Body of pancreas (tissue), 4 donors: Measurements from ENCODE around the gene TAF15. TPM values are rescaled to one million over a fixed set of nuclear protein-coding genes. Genes with fewer than 3 reads are reported as not detected.

ENCODE experiments used
- ATAC-seq: fragments of 150-250 bp; one replicate; pipeline ENCODE4 v1.9.1; 2016
- DNase-seq, 4 donors: peaks; one replicate each; pipeline ENCODE4 v3.0.0-alpha.2; 2019
- H3K27ac ChIP-seq, 4 donors: fragments of 200-600 bp; sonication (generic); 1 replicate in 3 of 4; 2 replicates in 1 of 4; pipeline versions ENCODE4 v1.5.1 to v1.6.1; 2016 to 2019; ENCODE audit warnings: mild to moderate bottlenecking in 1 of 4, mixed read lengths in 1 of 4, moderate library complexity in 1 of 4
- H3K27me3 ChIP-seq, 2 donors: fragments of 200-600 bp; sonication (generic); one replicate each; pipeline ENCODE4 v1.6.0; 2016; ENCODE audit warnings: mild to moderate bottlenecking in 1 of 2
- H3K36me3 ChIP-seq, 2 donors: fragments of 200-600 bp; sonication (generic); replicated peaks in 1 of 2; 2 replicates each; pipeline ENCODE4 v1.5.1; 2016; ENCODE audit warnings: low read depth in 2 of 2; ENCODE audit not compliant: insufficient read depth in 1 of 2
- H3K4me1 ChIP-seq: fragments of 200-600 bp; sonication (generic); one replicate; pipeline ENCODE4 v1.6.0; 2016
- H3K4me3 ChIP-seq, 2 donors: fragments of 200-600 bp; sonication (generic); 1 replicate in 1 of 2; 2 replicates in 1 of 2; pipeline ENCODE4 v1.5.1; 2016 to 2019
- H3K9me3 ChIP-seq, 3 donors: fragments of 200-600 bp; sonication (generic); 1 replicate in 2 of 3; 2 replicates in 1 of 3; pipeline ENCODE4 v1.5.1; 2016
- POLR2A ChIP-seq, 3 donors: fragments of 450-650 bp; IDR thresholded peaks; one replicate each; pipeline ENCODE4 v1.6.1; 2016; ENCODE audit warnings: antibody characterized with exemption in 3 of 3, mild to moderate bottlenecking in 2 of 3
- WGBS, 2 donors: methylation state at CpG; one replicate each; pipeline ENCODE4 v1.1.5; 2017; 5-methylcytosine and 5-hydroxymethylcytosine counted together
- intact Hi-C: fragments of 100-400 bp; cut with DNase I; formaldehyde crosslinking; loops from one replicate; pipeline ENCODE4 v1.15.1; 2023
- total RNA-seq, 2 donors: library from RNA; depleted of rRNA; stranded (reverse); fragments of >200 nt; gene quantifications; one replicate each; pipeline ENCODE4 v1.1.0, GENCODE V29; 2016
- TF ChIP-seq, protein P1 (sequence below), 7 experiments: fragments of 450-650 bp in 4 of 7; fragments of 200-600 bp in 3 of 7; sonication (generic) in 3 of 7; IDR thresholded peaks; one replicate each; pipeline ENCODE4 v1.5.1; 2016 to 2019; ENCODE audit warnings: antibody characterized with exemption in 7 of 7

Gene TAF15
- total RNA-seq, 2 donors from 2014 or later = 47.7 to 51.1 TPM

DNA sequence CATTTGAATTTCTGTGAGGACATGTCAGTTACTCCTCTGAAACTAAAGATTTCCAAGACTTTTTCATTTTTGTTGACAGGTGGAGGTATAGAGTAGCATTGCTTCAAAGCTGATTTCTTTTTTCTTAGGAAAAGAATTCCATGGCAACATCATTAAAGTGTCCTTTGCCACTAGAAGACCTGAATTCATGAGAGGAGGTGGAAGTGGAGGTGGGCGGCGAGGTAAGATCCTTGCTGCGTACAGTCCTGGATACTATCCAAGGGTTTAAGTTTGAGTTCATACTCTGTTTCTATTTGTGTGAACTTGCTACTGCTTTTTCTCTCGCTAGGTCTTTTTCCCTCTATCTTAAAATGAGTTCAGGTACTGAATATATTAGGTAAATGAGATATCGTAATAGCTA, 33.0 kb downstream of the TAF15 start:
- intact Hi-C loops = no loop called here
- no peaks in the 10 kb centered on the region for H3K27me3 ChIP-seq
- H3K27ac ChIP-seq = no peak overlapping the region
- WGBS, 2 donors = 98 to 99% methylated on average over 5 of the region's 5 CpGs
- H3K4me3 ChIP-seq = no peak overlapping the region
- ATAC-seq = no peak
- TF ChIP-seq POLR2A (IDR thresholded peaks at IDR 0.05) = no peak
- TF ChIP-seq, protein P1, sequence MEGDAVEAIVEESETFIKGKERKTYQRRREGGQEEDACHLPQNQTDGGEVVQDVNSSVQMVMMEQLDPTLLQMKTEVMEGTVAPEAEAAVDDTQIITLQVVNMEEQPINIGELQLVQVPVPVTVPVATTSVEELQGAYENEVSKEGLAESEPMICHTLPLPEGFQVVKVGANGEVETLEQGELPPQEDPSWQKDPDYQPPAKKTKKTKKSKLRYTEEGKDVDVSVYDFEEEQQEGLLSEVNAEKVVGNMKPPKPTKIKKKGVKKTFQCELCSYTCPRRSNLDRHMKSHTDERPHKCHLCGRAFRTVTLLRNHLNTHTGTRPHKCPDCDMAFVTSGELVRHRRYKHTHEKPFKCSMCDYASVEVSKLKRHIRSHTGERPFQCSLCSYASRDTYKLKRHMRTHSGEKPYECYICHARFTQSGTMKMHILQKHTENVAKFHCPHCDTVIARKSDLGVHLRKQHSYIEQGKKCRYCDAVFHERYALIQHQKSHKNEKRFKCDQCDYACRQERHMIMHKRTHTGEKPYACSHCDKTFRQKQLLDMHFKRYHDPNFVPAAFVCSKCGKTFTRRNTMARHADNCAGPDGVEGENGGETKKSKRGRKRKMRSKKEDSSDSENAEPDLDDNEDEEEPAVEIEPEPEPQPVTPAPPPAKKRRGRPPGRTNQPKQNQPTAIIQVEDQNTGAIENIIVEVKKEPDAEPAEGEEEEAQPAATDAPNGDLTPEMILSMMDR (IDR thresholded peaks at IDR 0.05) = no peak
- H3K4me1 ChIP-seq = no peaks in the 10 kb centered on the region
- peaks cover 16 to 58% of the 10 kb centered on the region in 2 donors for H3K36me3 ChIP-seq
- DNase-seq = no peak
- no peaks in the 10 kb centered on the region for H3K9me3 ChIP-seq

DNA sequence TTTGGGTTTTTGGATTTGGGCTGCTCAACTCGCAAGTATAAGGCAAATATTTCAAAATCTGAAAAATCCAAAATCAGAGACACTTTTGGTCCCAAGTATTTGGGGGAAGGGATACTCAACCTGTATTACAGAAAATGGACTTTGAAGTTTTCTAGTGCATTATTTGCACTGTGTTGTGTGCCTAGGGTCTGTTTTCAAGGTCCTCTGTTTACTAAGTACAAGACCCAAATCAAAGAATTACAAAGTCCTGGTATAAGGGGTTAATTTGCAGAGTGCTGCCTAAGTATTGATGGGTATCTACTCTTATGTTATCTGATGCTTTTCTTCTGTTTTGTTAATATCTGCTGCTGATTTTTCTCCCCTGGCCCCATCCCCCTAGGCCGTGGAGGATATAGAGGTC, 34.4 kb downstream of the TAF15 start:
- H3K27ac ChIP-seq = no peak overlapping the region
- no peak for ATAC-seq
- peaks cover 16 to 48% of the 10 kb centered on the region in 2 donors for H3K36me3 ChIP-seq
- intact Hi-C loops = no loop called here
- H3K27me3 ChIP-seq = no peaks in the 10 kb centered on the region
- H3K4me3 ChIP-seq = no peak overlapping the region
- no peak for DNase-seq
- H3K4me1 ChIP-seq = no peaks in the 10 kb centered on the region
- no peaks in the 10 kb centered on the region for H3K9me3 ChIP-seq
- whole genome bisulfite sequencing, 2 donors = 91 to 96% methylated on average over 2 of the region's 2 CpGs
- TF ChIP-seq, protein P1 (IDR thresholded peaks at IDR 0.05) = no peak
- TF ChIP-seq POLR2A (IDR thresholded peaks at IDR 0.05) = no peak

DNA sequence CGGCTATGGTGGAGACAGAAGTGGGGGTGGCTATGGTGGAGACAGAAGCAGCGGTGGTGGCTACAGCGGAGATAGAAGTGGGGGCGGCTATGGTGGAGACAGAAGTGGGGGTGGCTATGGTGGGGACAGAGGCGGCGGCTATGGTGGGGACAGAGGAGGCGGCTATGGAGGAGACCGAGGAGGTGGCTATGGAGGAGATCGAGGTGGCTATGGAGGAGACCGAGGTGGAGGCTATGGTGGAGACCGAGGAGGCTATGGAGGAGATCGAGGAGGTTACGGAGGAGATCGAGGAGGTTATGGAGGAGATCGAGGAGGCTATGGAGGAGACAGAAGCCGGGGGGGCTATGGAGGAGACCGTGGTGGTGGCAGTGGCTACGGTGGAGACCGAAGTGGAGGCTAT, 35.3 kb downstream of the TAF15 start:
- Histone ChIP-seq H3K4me1 (no peaks in the 10 kb centered on the region), H3K27ac (no peak overlapping the region), H3K27me3 (no peaks in the 10 kb centered on the region), H3K4me3 (no peak overlapping the region), H3K36me3 (peaks cover 16 to 46% of the 10 kb centered on the region in 2 donors), H3K9me3 (no peaks in the 10 kb centered on the region)
- intact Hi-C loops = no loop called here
- no peak for DNase-seq
- WGBS, 2 donors = 95% methylated on average over 19 of the region's 19 CpGs
- no peak for TF ChIP-seq POLR2A (IDR thresholded peaks at IDR 0.05)
- TF ChIP-seq, protein P1 (IDR thresholded peaks at IDR 0.05) = no peak
- ATAC-seq = no peak

DNA sequence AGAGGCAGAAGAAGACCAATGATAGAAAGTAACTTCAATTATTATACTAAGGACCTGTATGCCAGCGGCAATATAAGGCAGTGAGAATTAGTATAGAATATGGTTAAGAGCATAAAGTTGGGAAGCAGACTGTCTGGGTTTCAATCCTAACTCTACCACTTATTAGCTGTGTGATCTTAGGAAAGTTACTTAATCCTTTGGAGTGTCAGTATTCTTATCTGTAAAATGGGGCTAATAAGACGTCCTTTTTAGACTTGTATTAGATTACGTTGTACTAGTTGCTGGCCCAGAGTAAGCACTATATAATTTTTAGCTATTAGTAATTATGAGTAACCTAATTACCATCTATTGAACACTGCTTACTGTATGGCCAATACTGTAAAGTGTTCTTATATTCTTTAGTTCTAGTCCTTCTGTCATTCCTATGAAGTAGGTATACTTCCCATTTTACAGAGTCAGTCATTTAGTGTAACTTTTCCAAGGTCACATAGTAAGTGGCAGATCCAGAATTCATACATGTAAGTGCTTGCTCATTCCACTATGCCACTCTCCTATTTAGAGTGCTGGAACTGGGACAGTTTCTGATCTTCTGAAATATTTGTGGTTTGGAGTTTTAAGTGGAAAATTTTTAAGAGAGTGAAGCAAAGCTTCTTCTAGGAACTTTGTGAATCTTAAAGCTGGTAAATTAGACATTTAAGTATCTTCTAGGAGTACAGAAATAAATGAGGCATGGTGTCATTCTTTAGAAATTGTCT, 36.9 kb downstream of the TAF15 start:
- H3K9me3 ChIP-seq = no peaks in the 10 kb centered on the region
- no peaks in the 10 kb centered on the region for H3K4me1 ChIP-seq
- no peak overlapping the region for H3K4me3 ChIP-seq
- no peak for TF ChIP-seq POLR2A (IDR thresholded peaks at IDR 0.05)
- TF ChIP-seq, protein P1 (IDR thresholded peaks at IDR 0.05) = no peak
- H3K36me3 ChIP-seq = peaks cover 16 to 42% of the 10 kb centered on the region in 2 donors
- ATAC-seq (no peak), DNase-seq (no peak)
- H3K27me3 ChIP-seq = no peaks in the 10 kb centered on the region
- intact Hi-C loops = no loop called here
- no peak overlapping the region for H3K27ac ChIP-seq
- 87 to 88% methylated on average over 3 of the region's 3 CpGs for WGBS, 2 donors

DNA sequence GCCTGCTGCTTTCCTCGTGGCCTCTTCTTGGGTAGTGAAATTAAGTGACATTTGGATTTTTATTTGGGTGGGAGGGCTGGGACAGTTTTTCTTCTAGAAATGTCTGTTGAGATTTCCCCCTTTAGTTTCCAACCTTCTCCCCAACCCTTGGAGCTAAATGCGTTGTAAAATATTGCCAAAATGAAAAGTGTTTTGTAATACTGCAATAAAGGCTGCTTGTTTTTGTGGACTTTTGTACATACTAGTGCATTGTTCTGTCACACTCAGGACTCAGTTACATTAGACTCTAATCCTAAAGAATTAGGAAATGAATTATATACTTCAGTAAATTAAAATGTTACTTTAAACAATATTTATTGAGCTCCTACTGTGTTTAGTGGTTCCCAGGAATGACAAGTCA, 37.7 kb downstream of the TAF15 start:
- Histone ChIP-seq H3K27ac (no peak overlapping the region), H3K9me3 (no peaks in the 10 kb centered on the region), H3K27me3 (no peaks in the 10 kb centered on the region), H3K4me1 (no peaks in the 10 kb centered on the region), H3K4me3 (no peak overlapping the region), H3K36me3 (peaks cover 16 to 36% of the 10 kb centered on the region in 2 donors)
- TF ChIP-seq, protein P1 (IDR thresholded peaks at IDR 0.05) = no peak
- TF ChIP-seq POLR2A (IDR thresholded peaks at IDR 0.05) = no peak
- 82 to 86% methylated on average over 2 of the region's 2 CpGs for WGBS, 2 donors
- intact Hi-C loops = no loop called here
- ATAC-seq (no peak), DNase-seq (no peak)
